K562 (cell line): ENCODE results near the gene CST6. TPM values are rescaled to one million over a fixed set of nuclear protein-coding genes. Genes with fewer than 3 reads are reported as not detected.
A peak's percentile ranks its signal among the peaks of the same experiment; 100 is the strongest.

Source experiments
- ATAC-seq: fragments of 200-7000 bp; cut with Tn5 transposase; 3 replicates; pipeline ENCODE4 v1.9.1; 2020; ENCODE audit warnings: moderate library complexity
- BruUV-seq: library from RNA; stranded (reverse); fragments of 400-500 nt; replicated peaks from 2 replicates; lab custom pipeline; 2021; lab: Mats Ljungman, UMichigan
- CTCF ChIA-PET: fragments of 300-600 bp; formaldehyde crosslinking; extraction: SDS; loops from one replicate; lab custom pipeline; 2021; ENCODE audit warnings: low intra/inter-chr PET ratio; lab: Yijun Ruan, JAX
- POLR2A ChIA-PET: fragments of 300-600, 350-650 bp; sonication (Branson Sonifier 250); formaldehyde crosslinking; extraction: SDS; loops from one replicate; lab custom pipeline; 2021; ENCODE audit warnings: antibody characterized with exemption, inconsistent platforms; lab: Yijun Ruan, JAX
- DNase-seq, 4 experiments: peaks; one replicate each; pipeline versions ENCODE4 v3.0.0 to v3.0.0-alpha.2; 2011 to 2018; ENCODE audit warnings: low spot score in 3 of 4, mixed read lengths in 3 of 4; ENCODE audit errors: extremely low read depth in 1 of 4
- FAIRE-seq: peaks from 2 replicates; lab custom pipeline; 2011; peaks lifted over from hg19 to GRCh38; lab: Jason Lieb, UNC
- H2AFZ ChIP-seq: 2 replicates; pipeline ENCODE4 v1.6.0; 2011; ENCODE audit warnings: low read depth, low read length, control low read depth, inconsistent platforms
- H3K27ac ChIP-seq: fragments of 200-600 bp; 3 replicates; pipeline ENCODE4 v1.8.0; 2011; ENCODE audit warnings: low read depth, mild to moderate bottlenecking, control low read depth, inconsistent platforms, low read length, moderate library complexity, mixed read lengths; ENCODE audit errors: extremely low read depth
- H3K27me3 ChIP-seq, 2 experiments: fragments of 300-600 bp in 1 of 2; 2 replicates in 1 of 2; 3 replicates in 1 of 2; pipeline versions ENCODE4 v1.6.0 to v1.8.0; 2011; ENCODE audit warnings: inconsistent platforms in 2 of 2, low read length in 2 of 2, mild to moderate bottlenecking in 1 of 2, mixed read lengths in 1 of 2, moderate library complexity in 1 of 2; ENCODE audit not compliant: control insufficient read depth in 2 of 2, insufficient read depth in 2 of 2
- H3K36me3 ChIP-seq: fragments of 300-600 bp; 3 replicates; pipeline ENCODE4 v1.8.0; 2011; ENCODE audit warnings: mild to moderate bottlenecking, low read length, inconsistent platforms; ENCODE audit not compliant: control insufficient read depth, insufficient read depth
- H3K4me1 ChIP-seq, 2 experiments: fragments of 200-600 bp in 1 of 2; replicated peaks in 1 of 2; 2 replicates in 1 of 2; 3 replicates in 1 of 2; pipeline versions ENCODE4 v1.5.1 to v1.8.0; 2011; ENCODE audit warnings: inconsistent platforms in 2 of 2, low read length in 2 of 2, mild to moderate bottlenecking in 1 of 2, mixed read lengths in 1 of 2, moderate library complexity in 1 of 2; ENCODE audit not compliant: control insufficient read depth in 2 of 2, insufficient read depth in 2 of 2
- H3K4me2 ChIP-seq: 2 replicates; pipeline ENCODE4 v1.6.1; 2011; ENCODE audit warnings: low read length, control low read depth, inconsistent platforms, mixed read lengths; ENCODE audit not compliant: insufficient read depth
- H3K4me3 ChIP-seq: fragments of 200-600 bp; sonication (generic), shearing (Covaris generic); 2 replicates; pipeline ENCODE4 v1.5.1; 2016; ENCODE audit warnings: control low read depth, inconsistent platforms
- H3K79me2 ChIP-seq: fragments of 200-600 bp; 3 replicates; pipeline ENCODE4 v1.8.0; 2011; ENCODE audit warnings: low read length, inconsistent platforms; ENCODE audit not compliant: control insufficient read depth, insufficient read depth
- H3K9ac ChIP-seq, 2 experiments: 2 replicates each; pipeline versions ENCODE4 v1.6.0 to v1.6.1; 2011; ENCODE audit warnings: low read depth in 2 of 2, low read length in 2 of 2, control low read depth in 1 of 2, inconsistent platforms in 1 of 2, mild to moderate bottlenecking in 1 of 2, mixed read lengths in 1 of 2; ENCODE audit not compliant: insufficient read depth in 1 of 2
- H3K9me1 ChIP-seq: one replicate; pipeline ENCODE4 v1.6.0; 2011; ENCODE audit warnings: inconsistent platforms, mild to moderate bottlenecking, low read length, moderate library complexity; ENCODE audit not compliant: control insufficient read depth, insufficient read depth
- H3K9me3 ChIP-seq: replicated peaks from 2 replicates; pipeline ENCODE4 v1.5.1; 2011; ENCODE audit warnings: low read depth, low read length, inconsistent platforms; ENCODE audit not compliant: control insufficient read depth, insufficient read depth
- H4K20me1 ChIP-seq: replicated peaks from 2 replicates; pipeline ENCODE4 v1.6.1; 2011; ENCODE audit warnings: low read length, inconsistent platforms, mixed read lengths; ENCODE audit not compliant: control insufficient read depth, insufficient read depth
- CBX8 ChIP-seq: fragments of 200-600 bp; sonication (generic); IDR thresholded peaks from 2 replicates; pipeline ENCODE4 v1.6.1; 2012; ENCODE audit warnings: borderline replicate concordance, mixed run types, low read depth, mild to moderate bottlenecking, moderate library complexity, mixed read lengths, low read length, control low read depth, inconsistent platforms; ENCODE audit not compliant: poor library complexity, severe bottlenecking; ENCODE audit errors: extremely low read depth
- ESRRB ChIP-seq: fragments of 250-450 bp; sonication (Bioruptor Pico); IDR thresholded peaks from 2 replicates; pipeline ENCODE4 v1.5.0; 2020; ENCODE audit warnings: mild to moderate bottlenecking, moderate library complexity, borderline replicate concordance
- GTF2E2 ChIP-seq: fragments of 200-800 bp; sonication (Bioruptor generic); IDR thresholded peaks from 2 replicates; pipeline ENCODE4 v1.6.1; 2016; ENCODE audit warnings: missing genetic modification characterization, missing compliant biosample characterization
- NR2C2 ChIP-seq, 2 experiments: fragments of 200-800 bp in 1 of 2; sonication (Bioruptor generic) in 1 of 2; sonication (generic) in 1 of 2; formaldehyde crosslinking in 1 of 2; IDR thresholded peaks; 2 replicates each; pipeline versions ENCODE4 v1.6.1 to v1.8.0; 2016 to 2022; ENCODE audit warnings: mild to moderate bottlenecking in 1 of 2, missing compliant biosample characterization in 1 of 2, missing genetic modification characterization in 1 of 2, missing genetic modification reagents in 1 of 2
- PHB2 ChIP-seq: fragments of 450-650 bp; IDR thresholded peaks from 2 replicates; pipeline ENCODE4 v1.6.1; 2017; ENCODE audit warnings: low read depth
- POLR2A ChIP-seq: fragments of 450-650 bp; conservative IDR thresholded peaks from 2 replicates; pipeline ENCODE4 v1.6.1; 2016
- POLR2G ChIP-seq: fragments of 200-400 bp; formaldehyde crosslinking; IDR thresholded peaks from 2 replicates; pipeline ENCODE4 v1.6.1; 2017; ENCODE audit warnings: low read depth, mild to moderate bottlenecking, antibody characterized with exemption, low read length, moderate library complexity
- RBFOX2 ChIP-seq: fragments of 200-400 bp; formaldehyde crosslinking; IDR thresholded peaks from 2 replicates; pipeline ENCODE4 v1.6.1; 2017; ENCODE audit warnings: low read depth, mild to moderate bottlenecking, low read length, moderate library complexity
- ZNF140 ChIP-seq: fragments of 250-450 bp; sonication (Bioruptor Pico); IDR thresholded peaks from 2 replicates; pipeline ENCODE4 v1.8.0; 2021; ENCODE audit warnings: moderate library complexity, mild to moderate bottlenecking, inconsistent platforms
- ZNF311 ChIP-seq: fragments of 250-450 bp; sonication (Bioruptor Pico); IDR thresholded peaks from 2 replicates; pipeline ENCODE4 v1.4.0; 2020; ENCODE audit warnings: mild to moderate bottlenecking, moderate library complexity
- WGBS: fragments of 100-300 bp; shearing (Covaris generic); methylation state at CpG from one replicate; pipeline ENCODE4 v1.1.6; 2016; ENCODE audit warnings: low coverage, mixed read lengths; ENCODE audit not compliant: insufficient coverage; ENCODE audit errors: missing lambda C conversion rate; 5-methylcytosine and 5-hydroxymethylcytosine counted together
- in situ Hi-C: fragments of 300-500 bp; cut with MboI; formaldehyde crosslinking; loops from 4 replicates; pipeline ENCODE4 v1.15.0; 2018; ENCODE audit warnings: inconsistent platforms, mixed read lengths
- intact Hi-C: fragments of 100-400 bp; cut with micrococcal nuclease; formaldehyde crosslinking; loops from 2 replicates; pipeline ENCODE4 v1.14.2; 2022
- polyA plus RNA-seq, 8 experiments: library from polyadenylated mRNA; depleted of rRNA in 4 of 8; stranded (reverse) in 5 of 8; unstranded in 3 of 8; fragments of >200 nt; fragmentation: Nextera tagmentation in 2 of 8; fragmentation: Illumina TruSeq in 1 of 8; extraction: Ambion mirVana in 2 of 8; extraction: Trizol in 1 of 8; gene quantifications; 2 replicates each; pipeline versions ENCODE4 v1.2.1 to v1.2.3, GENCODE V29; 2011 to 2014; ENCODE audit warnings: inconsistent platforms in 1 of 8, missing spikeins in 1 of 8
- total RNA-seq, 7 experiments: library from RNA; depleted of rRNA in 6 of 7; stranded (reverse); fragments of >200 nt in 6 of 7; fragmentation: Illumina TruSeq in 2 of 7; extraction: Trizol in 2 of 7; gene quantifications; 2 replicates each; pipeline versions ENCODE4 v1.2.1 to v1.2.3, GENCODE V29; 2011 to 2021; ENCODE audit warnings: low replicate concordance in 1 of 7
- TF ChIP-seq, protein P1 (sequence below): sonication (generic); formaldehyde crosslinking; IDR thresholded peaks from 2 replicates; pipeline ENCODE4 v1.8.1; 2023; ENCODE audit warnings: mild to moderate bottlenecking, missing genetic modification reagents
- TF ChIP-seq, protein P2 (sequence below): sonication (generic); formaldehyde crosslinking; IDR thresholded peaks from 2 replicates; pipeline ENCODE4 v1.8.1; 2023; ENCODE audit warnings: mild to moderate bottlenecking, missing genetic modification reagents, moderate library complexity

CST6 gene
- total and polyA plus RNA-seq, 9 of the 15 experiments (the other 6 are each of a cell fraction or from before 2014, with no cell fraction given): not detected

DNA sequence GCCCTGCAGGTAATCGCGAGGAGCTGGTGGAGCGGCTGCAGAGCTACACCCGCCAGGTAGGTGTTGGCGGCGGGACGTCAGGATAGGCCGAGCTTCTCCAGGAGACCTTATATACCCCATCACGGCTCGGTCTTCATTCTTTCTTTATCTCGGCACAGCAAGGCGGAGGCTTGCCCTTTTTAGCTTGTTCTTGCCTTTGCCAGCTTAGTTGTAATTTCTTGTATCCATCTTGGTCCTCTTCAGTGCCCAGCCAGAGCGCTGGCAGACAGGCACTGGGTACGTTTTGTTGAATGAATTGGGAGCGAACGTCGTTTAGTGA, 40.8 kb downstream of the CST6 start (continued):
- TF ChIP-seq, protein P1, sequence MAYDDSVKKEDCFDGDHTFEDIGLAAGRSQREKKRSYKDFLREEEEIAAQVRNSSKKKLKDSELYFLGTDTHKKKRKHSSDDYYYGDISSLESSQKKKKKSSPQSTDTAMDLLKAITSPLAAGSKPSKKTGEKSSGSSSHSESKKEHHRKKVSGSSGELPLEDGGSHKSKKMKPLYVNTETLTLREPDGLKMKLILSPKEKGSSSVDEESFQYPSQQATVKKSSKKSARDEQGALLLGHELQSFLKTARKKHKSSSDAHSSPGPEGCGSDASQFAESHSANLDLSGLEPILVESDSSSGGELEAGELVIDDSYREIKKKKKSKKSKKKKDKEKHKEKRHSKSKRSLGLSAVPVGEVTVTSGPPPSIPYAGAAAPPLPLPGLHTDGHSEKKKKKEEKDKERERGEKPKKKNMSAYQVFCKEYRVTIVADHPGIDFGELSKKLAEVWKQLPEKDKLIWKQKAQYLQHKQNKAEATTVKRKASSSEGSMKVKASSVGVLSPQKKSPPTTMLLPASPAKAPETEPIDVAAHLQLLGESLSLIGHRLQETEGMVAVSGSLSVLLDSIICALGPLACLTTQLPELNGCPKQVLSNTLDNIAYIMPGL (CRISPR knock-in tag): 0 out of 2 replicates have a peak, but pooled peaks have one; percentile 4
- TF ChIP-seq ESRRB (CRISPR knock-in tag) (no peak), ZNF140 (CRISPR knock-in tag) (no peak), GTF2E2 (tag) (0 out of 2 replicates have a peak, but pooled peaks have one; percentile 57), NR2C2 (CRISPR knock-in tag; IDR thresholded peaks at IDR 0.05) (0 out of 2 replicates have a peak, but pooled peaks have one; percentile 5), NR2C2 (tag; IDR thresholded peaks at IDR 0.05) (no peak)

DNA sequence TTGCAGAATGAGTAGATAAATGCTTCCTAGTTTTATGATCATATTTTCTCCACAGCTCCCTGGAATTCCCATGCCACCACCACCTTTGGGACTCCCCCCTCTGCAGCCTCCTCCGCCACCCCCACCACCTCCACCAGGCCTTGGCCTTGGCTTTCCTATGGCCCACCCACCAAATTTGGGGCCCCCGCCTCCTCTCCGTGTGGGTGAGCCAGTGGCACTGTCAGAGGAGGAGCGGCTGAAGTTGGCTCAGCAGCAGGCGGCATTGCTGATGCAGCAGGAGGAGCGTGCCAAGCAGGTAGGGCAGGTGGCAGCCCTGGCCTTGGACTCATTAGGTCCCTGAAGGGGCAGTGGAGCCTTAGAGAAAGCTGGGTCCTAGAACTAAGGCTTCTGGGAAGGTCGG, 43.2 kb downstream of the CST6 start:
- no TSS peak for BruUV-seq
- no peaks in the 10 kb centered on the region for H3K27me3 ChIP-seq
- TF ChIP-seq POLR2A (0 out of 2 replicates have a peak, but pooled peaks have one; percentile 18), PHB2 (no peak), RBFOX2 (0 out of 2 replicates have a peak, but pooled peaks have one; percentile 18), ZNF311 (CRISPR knock-in tag) (no peak), CBX8 (no peak), POLR2G (0 out of 2 replicates have a peak, but pooled peaks have one; percentile 25)
- TF ChIP-seq, protein P2, sequence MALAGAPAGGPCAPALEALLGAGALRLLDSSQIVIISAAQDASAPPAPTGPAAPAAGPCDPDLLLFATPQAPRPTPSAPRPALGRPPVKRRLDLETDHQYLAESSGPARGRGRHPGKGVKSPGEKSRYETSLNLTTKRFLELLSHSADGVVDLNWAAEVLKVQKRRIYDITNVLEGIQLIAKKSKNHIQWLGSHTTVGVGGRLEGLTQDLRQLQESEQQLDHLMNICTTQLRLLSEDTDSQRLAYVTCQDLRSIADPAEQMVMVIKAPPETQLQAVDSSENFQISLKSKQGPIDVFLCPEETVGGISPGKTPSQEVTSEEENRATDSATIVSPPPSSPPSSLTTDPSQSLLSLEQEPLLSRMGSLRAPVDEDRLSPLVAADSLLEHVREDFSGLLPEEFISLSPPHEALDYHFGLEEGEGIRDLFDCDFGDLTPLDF (CRISPR knock-in tag): no peak
- TF ChIP-seq, all 486 proteins: peak for 3
- 96% methylated on average over 7 of the region's 7 CpGs for WGBS
- Histone ChIP-seq H2AFZ (no peak overlapping the region), H3K9me3 (no peaks in the 10 kb centered on the region), H3K4me3 (no peak overlapping the region), H3K79me2 (peaks cover 31% of the 10 kb centered on the region), H3K4me2 (no peak overlapping the region), H3K4me1 (peaks cover 16 to 33% of the 10 kb centered on the region in 2 experiments), H4K20me1 (no peaks in the 10 kb centered on the region; the same call in 1 of the 2 replicates), H3K9me1 (no peaks in the 10 kb centered on the region), H3K36me3 (peaks cover 71% of the 10 kb centered on the region), H3K9ac (peak overlapping the region in 1 of 2 experiments; percentile 38; a peak in 1 of 4 replicates), H3K27ac (no peak overlapping the region)
- FAIRE-seq (no peak), DNase-seq (no peak), ATAC-seq (no peak)
- ChIA-PET POLR2A (interaction anchor here (1.1 to 4.8 kb wide), 4 partner anchors 8 to 18 kb away, joined by 3 to 32 read pairs (median 6); no protein-coding TSS in a partner anchor), CTCF (no interaction called here)
- in situ Hi-C loops: no loop called here
- intact Hi-C loops: no loop called here
